GM12872 (cell line): ENCODE results near the gene DAAM2.

Source experiments
- CTCF ChIP-seq: IDR thresholded peaks from 3 replicates; pipeline ENCODE4 v1.5.1; 2011; ENCODE audit warnings: low read depth, mild to moderate bottlenecking, low read length, moderate library complexity; ENCODE audit not compliant: insufficient read depth

The DAAM2 gene

DNA sequence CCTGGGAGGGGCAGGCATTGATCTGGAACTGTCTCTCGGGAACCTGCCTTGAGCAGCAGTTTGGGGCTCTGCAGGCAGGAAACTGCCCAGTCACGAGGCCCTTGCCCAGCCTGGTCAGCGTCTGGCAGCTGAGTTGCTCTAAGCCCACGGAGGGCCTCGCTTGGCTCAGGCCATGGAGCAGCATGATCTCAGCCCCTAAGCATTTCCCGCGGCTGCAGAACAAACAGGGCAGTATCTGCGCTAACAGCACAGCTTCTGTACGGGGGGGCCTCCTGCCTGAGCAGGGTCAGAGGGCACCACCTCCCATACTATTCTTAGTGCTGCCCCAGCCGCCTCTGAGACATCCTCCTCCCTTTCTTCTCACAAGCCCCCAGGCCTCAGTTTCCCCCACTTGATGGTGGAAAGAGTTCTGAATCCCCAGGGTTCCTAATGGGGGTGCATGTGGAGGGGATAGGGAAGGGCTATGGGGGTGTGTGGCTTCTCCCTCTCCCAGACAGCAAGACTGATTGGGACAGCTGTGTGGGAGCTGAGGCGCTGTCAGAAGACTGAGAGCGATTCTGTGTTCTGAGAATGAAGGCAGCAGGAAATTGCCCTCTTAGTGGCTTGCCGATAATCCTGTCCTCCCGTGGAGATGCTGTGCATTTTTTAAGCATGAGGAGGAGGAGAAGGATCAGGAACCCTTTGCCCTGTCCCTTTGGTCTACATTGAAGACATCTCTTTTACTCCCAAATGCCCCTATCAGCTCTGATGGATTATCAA, 95.7 kb downstream of the DAAM2 start:
- TF ChIP-seq CTCF: no peak

DNA sequence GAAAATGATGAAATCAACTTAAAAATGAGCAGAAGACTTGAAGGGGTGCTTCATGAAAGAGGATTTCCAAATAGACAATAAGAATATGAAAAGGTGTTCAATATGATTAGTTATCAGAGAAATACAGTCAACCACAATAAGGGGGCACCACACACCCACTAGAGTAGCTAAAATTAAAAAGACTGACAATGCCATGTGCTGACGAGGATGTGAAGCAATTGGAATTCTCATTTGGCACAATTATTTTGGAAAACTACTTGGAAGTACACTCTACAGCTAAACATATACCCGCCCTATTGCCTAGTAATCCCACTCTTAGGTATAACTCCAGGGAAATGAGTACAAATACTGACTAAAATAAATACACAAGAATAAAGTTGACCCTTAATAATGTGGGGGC, 97.1 kb downstream of the DAAM2 start:
- no peak for TF ChIP-seq CTCF

DNA sequence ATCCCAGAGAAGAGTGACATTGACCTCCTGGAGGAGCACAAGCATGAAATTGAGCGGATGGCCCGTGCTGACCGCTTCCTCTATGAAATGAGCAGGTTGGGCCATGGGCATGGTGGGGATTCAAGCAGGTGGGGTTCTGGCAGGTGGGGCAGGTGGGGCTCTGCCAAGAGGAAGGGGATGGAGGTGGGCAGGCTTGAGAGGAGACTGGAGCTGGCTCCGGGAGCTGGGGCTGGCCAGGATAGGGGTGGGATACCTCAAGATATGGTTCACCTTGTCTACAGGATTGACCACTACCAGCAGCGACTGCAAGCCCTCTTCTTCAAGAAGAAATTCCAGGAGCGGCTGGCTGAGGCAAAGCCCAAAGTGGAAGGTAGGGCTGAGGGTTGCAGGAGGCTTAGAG, 99.2 kb downstream of the DAAM2 start:
- TF ChIP-seq CTCF: no peak

DNA sequence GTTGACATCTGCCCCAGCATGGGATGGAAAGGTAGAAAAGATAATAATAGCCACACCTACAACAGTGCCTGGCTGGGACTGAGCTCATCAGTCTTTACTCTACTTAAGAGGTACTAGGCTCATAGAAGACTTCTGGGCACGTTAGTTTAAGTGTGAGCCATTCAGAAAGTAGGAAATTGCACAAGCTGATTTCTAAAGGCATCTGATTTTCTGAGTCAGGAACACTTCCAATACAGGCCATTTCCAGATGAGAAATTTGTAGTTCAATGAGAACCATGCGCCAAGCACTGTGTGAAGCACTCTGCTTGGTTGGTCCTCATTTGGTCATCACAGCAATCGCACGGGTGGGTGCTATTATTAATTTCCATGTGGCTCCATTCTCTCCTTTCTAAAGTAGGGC, 99.8 kb downstream of the DAAM2 start:
- no peak for TF ChIP-seq CTCF

- TF ChIP-seq CTCF: peak; percentile 90
Observed at GRCh38 chr6:39892490-39893129, 100.4 kb downstream of the DAAM2 start.

GRCh38 chr6:39893286-39893685, 101.1 kb downstream of the DAAM2 start:
- no peak for TF ChIP-seq CTCF

- no peak for TF ChIP-seq CTCF
Observed at GRCh38 chr6:39896701-39897100, 104.5 kb downstream of the DAAM2 start.
